NCI-H2171 treated with DMSO at 0.1 percent for 48 hours (cell line): ENCODE measurements around the gene RNGTT.
"Not testable (repeated sequence)": the region's sequence is repeated elsewhere in the genome, so short reads cannot be mapped to it uniquely, and the experiment has no call there.

Experiments
- DNase-seq: peaks from one replicate; lab custom pipeline; 2025; lab: John Stamatoyannopoulos, UW

Gene RNGTT

DNA sequence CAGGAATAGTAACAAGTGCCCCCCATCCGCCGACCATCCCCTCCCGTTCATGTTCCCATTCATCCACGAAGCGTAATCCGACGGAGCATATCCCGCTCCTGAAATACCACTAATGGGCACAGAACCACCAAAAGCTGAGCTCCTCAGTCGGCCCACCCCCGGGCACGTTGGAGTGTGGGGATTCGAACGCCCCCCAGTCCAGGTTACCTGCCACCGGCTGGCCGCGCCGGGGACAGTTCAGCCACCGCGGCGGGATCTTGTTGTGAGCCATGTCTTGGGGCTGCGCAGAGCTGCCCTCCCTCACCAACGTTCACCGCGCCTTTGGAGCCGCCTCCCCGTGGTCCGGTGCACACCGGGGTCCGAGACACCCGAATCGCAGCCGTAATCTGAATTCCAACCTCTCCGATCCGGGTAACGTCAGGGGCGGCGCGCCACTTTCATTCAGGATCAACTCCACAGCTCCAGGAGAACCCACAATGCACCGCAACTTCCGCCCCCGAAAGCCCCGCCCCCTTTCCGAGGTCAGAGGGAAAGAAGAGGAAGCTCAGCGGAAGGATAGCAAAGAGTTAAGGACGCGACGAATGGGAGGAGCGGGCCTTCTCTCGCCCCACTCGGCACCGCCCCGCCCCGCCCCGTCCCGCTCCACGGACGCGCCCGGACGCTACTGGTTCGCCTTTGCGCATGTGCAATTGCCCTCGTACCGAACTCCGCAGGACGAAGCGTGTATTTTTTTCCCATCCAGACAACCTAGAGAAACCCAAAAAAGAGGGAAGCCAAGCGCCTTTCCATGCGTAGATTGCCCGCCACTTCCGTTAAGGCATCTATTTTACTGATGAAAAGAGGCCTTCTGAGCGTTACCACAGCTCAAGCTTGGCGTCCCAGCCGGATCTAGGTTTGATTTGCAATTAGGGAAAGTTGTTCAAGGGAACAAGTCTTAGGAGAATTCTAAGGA is at the start of gene RNGTT:
Gene RNGTT (minus strand): TSS at position 480 of the 952 bp plus-strand sequence. CDS start 209 bp downstream, at position 271.
- peak; percentile 98 for DNase-seq

DNA sequence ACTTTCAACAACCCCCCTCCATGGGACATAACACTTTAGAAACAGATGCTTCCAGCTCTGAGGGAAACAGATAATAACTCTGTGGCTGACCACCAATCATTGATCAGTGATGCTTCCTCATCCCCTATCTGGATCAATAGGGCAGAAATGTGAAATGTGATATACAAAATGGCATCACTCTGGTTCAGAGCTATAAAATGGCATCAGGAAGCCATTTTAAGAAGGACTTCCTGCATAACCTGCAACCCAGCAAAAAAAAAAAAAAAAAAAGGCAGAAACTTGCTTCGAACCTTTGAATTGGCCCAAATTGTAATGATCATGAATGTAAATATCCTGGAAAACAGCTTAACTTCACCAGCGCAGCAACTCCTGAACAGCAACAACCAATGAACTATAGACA is 48.0 kb upstream of the RNGTT start:
- DNase-seq, result no peak

- no peak for DNase-seq
These were observed 47.4 kb upstream of the RNGTT start for GRCh38 chr6:89010825-89011224.

DNA sequence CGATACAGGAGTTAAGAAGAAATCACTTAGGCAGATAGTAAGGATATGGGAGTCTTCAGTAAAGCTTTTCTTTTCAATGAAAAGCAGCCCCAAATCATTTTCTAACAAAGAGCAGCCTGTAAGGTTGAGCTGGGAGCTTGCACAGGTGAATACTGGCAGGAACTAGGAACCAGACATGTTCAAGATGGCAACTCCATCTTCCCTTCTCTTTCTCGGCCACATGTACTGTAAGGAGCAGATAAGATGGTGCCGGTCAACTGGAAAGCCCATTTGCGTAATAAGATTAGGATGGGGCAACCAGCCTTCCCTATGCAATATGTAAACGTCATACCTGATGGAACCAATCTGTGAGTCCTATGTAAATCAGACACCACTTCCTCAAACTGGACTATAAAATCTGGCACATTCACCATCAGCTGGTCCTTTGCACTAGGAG is 46.2 kb upstream of the RNGTT start:
- DNase-seq, result no peak

- DNase-seq, result no peak
These were observed 45.5 kb upstream of the RNGTT start for GRCh38 chr6:89008815-89009374.

- no peak for DNase-seq
These were observed 44.8 kb upstream of the RNGTT start for GRCh38 chr6:89008001-89008814.

DNA sequence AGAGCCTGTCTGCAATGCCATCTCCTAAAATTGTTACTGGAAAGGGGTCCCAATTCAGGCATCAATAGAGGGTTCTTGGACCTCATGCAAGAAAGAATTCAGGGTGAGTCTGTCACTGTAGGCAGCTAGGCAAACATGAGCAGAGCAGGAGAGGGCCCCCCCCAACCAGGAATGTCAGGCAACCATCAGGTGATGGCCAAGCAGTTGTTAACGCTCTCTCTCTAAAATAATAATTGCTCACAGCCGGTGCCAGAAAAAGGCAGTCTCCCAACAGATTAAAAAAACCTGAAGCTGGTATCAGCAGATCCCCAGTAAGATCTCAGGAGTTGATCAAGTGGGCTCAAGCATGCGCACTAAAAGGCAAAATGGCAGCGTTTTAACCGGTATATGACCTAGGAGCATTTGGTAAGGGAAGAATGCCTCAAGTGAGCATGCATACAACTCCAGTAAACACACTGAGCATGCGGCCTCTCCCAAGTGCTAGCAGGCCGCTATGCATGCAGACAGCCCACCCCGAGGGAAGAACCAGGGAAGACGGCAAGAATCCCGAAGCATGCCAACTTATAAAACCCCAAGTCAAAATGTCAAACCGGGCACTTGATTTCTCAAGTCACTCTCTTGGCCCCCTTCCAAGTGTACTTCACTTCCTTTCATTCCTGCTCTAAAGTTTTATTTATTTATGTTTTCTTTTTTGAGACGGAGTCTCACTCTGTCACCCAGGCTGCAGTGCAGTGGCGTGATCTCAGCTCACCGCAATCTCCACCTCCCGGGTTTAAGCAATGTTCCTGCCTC is 44.0 kb upstream of the RNGTT start:
- no peak for DNase-seq

DNA sequence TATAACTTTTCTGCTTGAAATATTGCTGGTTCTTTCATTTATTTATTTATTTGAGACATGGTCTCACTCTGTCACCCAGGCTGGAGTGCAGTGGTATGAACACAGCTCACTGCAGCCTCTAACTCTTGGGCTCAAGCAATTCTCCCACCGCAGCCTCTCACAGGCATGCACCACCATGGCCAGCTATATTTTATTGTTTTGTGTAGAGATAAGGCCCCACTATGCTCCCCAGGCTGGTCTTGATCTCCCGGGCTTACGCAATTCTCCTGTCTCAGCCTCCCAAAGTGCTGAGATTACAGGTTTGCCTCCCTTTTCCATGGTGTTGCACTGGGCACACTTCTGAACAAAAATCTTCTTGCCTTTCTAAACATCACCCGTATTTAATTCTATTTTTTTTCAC is 39.1 kb upstream of the RNGTT start:
- no peak for DNase-seq

DNA sequence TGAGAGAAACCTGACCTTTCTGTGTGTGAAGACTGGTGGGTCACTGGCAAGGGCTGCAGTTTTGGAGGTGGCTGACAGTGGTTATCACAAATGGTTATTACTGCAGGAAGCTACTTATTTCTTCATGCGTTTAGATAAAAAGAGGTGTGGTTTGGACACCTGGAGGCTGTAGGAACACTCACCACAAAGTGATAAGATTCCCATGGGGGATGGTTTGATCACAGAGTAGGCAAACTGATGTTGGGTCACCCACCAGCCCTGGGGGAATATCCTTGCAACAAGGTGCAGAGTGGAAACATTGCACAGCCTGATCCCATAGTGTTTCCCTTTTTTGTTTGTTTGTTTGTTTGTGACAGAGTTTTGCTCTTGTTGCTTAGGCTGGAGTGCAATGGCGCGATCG is 33.9 kb upstream of the RNGTT start:
- no peak for DNase-seq

GRCh38 chr6:88992741-88993552 is 29.5 kb upstream of the RNGTT start:
- DNase-seq, result no peak

DNA sequence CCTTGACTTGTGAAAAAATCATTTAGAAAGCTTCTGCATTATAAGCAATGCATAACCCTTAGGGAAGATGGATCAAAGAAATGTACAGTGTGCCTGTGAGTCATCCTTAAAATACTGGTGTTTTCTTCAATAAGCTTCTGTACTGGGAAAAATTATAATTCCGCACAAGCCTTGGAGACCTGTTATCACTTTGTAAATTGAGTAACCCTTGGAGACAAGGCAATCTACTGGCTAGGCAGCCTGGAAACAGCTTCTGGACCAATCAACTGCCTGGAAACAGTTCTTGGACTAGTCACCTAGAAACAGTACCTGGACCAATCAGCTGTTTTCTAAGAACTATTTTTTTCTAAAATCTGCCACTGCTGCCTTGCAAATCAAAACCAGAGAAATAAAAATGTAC is 25.8 kb upstream of the RNGTT start:
- no peak for DNase-seq

DNA sequence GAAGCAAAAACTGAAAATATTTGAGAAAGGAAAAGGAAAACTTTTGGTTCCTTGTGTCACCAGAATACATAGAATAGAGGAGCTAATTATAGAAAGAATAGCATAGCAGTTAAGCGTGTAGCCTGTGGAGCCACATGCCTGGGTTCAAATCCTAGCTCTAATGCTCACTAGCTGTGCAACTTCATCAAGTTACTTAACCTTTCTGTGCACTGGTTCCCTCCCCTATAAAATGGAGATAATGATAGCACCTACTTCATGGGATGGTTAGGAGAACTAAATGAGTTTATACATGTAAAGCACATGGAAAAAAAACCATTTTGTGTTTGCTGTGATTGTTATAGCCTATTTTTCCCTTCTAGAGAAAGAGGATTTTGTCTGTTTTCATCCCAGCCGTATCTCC is 24.5 kb upstream of the RNGTT start:
- DNase-seq, result no peak

DNA sequence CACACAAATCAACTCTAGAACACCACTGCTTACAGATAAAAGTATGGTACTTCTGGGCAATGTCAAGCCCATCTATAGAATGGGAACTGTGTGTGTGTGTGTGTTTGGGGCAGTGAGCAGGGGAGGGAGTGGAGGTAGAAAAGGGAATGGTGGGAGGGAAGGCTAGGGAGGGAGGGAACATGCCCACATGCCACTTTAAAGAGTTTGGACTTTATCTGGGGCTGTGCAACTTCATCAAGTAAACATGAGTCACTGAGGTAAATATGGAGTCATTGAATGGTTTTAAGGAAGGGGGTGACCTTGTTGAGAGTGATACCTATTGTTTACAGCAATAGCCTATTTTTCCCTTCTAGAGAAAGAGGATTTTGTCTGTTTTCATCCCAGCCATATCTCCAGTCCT is 22.5 kb upstream of the RNGTT start:
- DNase-seq, result no peak

DNA sequence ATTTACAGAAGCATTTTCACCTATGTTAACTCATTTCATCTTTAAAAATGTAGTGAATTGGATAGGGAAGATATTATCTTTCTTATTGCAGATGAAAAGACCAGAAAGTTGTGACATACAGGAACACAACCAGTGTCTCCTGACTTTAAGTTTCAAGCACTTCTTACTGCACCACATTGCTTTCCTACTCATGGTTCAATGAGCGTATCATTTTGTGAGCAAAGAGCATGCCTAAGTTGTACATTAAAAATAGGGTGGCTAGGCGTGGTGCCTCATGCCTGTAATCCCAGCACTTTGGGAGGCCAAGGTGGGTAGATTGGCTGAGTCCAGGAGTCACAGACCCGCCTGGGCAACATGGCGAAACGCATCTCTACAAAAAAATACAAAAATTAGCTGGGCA is 21.2 kb upstream of the RNGTT start:
- DNase-seq, result no peak

DNA sequence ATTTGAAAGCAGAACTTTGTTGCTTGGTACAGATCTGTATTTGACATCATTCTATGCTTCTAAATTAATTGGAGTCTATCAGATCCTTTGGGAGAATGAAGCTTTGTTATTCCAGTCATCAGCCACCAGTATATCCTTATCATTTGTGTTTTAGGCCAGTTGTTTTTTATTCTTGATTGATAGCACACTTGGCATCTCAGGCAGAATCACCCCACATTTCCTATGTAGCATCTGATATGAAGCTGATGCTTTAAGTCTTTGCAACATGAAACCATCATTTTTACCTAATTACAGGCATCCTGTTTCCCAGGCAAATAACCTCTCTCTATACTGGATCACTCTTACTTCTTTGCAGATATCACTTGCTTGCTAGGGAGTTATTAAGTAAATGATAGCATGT is 20.7 kb upstream of the RNGTT start:
- DNase-seq, result no peak

DNA sequence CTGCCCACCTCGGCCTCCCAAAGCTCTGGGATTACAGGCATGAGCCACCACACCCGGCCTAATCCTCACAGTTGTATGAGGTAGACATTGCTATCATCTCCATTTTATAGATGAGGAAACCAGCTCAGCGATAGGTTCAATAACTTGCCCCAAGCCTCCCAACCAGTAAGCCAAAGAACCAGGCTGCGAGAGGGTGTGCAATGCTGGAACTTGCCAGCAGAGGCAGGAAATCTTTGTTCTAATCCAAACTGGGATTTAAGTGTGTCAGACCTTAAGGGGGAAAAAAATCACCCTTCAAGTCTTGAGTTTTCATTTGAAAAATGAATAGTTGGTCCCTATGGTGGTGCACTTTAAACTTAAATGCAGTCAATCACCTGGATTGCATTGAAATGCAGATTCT is 20.1 kb upstream of the RNGTT start:
- DNase-seq, result peak; percentile 20

- DNase-seq, result not testable (repeated sequence)
These were observed 19.7 kb upstream of the RNGTT start for GRCh38 chr6:88983129-88983528.

DNA sequence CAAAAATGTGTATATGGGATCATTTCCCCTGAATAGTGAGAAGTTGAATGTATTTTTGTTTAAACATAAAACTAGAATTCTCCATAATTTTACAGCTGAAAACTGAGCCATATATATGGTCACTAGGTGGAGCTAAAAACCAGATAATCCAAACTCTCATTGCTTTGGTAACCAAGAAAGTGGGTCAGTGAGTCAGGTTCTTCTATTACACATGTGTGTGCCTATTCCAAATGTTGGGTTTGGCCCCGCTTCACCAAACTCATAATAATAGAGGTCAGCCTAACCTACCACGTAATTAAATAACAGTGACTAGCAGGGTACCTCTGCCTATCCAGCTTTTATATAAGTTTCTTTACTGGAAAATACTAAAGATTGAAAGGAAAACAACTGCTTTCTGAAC is 19.3 kb upstream of the RNGTT start:
- DNase-seq, result peak; percentile 39

DNA sequence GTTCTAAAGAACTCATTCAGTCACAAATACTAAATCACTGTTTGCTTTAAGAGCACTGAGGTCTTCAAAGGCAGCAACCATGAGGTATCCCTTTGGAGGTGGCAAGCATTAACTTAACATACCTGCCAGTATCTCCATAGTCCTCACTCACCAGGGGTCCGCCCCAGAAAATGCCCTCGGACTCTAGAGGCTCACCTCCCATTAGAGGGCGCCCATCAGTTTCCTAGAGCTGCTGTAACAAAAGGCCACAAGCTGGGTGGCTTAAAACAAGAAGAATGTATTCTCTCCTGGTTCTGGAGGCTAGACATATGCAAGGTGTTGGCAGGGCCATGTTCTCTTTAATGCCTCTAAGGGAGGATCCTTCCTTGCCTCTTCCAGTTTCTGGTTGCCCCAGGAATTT is 12.0 kb upstream of the RNGTT start:
- DNase-seq, result no peak

DNA sequence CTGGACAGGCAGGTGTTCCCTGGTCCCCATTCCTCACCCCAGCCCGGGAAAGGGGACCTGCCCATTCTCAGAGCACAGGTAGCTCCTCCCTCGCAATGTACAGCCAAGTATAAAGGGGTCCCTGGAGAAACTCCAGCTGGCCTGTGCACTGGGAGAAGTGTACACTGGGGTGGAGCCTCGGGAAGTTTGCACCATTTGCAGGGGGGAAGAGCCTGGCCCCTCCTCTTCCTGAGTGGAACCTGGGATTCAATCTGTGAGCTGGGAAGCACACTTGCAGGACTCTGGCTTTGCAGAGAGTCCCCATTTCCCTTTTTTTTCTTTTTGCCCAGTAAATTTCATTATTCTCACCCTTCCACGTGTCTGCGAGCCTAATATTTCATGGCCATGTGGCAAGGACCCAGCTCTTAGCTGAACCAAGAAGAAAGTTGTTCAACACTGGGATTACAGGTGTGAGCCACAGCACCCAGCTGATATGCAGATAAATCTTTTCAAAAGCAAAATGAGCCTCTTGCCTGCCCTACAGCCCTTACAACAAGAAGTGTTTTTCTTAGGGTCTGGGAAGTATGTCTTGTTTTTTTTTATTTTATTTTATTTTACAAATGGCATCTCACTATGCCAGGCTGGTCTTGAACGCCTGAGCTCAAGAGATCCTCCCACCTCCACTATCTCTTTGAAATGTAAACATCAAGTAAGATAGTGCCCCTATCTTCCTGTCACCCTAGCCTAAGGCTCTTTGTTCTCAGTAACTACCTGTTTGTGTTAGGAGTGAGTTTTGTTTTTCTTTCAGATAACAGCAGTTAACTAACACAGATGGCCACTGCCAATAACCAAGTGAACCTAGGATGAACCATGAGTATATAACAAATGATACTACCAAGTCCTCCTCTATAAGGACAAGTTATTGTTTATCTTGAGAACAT is 9.3 kb upstream of the RNGTT start:
- DNase-seq, result no peak
